ENCODE measurements around the gene RAB5B.

RAB5B gene

DNA sequence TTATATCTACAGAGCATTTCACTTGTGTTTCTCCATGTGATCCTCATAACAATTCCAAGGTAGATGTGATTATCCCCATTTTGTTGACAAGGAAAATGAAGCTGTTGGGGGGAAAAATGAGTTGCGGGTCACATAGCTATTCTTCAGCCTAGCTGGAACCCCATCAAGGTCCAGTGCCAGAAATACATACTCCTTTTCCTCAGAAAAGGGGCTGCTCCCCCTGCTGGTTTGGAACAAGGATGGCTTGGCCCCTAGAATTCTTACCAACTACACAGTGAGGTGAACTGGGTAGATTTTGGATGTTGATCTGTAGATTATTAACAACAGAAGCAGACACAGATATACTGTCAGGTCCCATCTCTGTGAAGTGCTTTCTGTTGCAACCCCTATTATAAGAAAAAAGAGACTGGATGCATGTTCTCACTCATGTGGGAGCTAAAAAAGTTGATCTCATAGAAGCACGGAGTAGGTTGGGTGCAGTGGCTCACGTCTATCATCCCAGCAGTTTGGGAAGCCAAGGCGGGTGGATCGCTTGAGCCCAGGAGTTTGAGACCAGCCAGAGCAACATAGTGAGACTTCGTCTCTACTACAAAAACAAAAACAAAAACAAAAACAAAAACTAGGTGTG, 55.9 kb downstream of the RAB5B start:
- ChIA-PET CTCF (interaction anchor here (0.6 to 3.9 kb wide), 28 partner anchors 10 to 300 kb away, joined by 3 to 33 read pairs (median 4); partner anchors contain the start of genes CD63, DGKA, DNAJC14 and SUOX), POLR2A (interaction anchor here (0.6 kb wide), 1 partner anchor 25 kb away, joined by 5 read pairs; no protein-coding TSS in a partner anchor)
- TF ChIP-seq, protein P1, sequence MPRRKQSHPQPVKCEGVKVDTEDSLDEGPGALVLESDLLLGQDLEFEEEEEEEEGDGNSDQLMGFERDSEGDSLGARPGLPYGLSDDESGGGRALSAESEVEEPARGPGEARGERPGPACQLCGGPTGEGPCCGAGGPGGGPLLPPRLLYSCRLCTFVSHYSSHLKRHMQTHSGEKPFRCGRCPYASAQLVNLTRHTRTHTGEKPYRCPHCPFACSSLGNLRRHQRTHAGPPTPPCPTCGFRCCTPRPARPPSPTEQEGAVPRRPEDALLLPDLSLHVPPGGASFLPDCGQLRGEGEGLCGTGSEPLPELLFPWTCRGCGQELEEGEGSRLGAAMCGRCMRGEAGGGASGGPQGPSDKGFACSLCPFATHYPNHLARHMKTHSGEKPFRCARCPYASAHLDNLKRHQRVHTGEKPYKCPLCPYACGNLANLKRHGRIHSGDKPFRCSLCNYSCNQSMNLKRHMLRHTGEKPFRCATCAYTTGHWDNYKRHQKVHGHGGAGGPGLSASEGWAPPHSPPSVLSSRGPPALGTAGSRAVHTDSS (tag by site-specific recombination; IDR thresholded peaks at IDR 0.05): no peak
- no peak for TF ChIP-seq ZNF132 (tag by site-specific recombination; IDR thresholded peaks at IDR 0.05; ENCODE audit: borderline replicate concordance)
- TF ChIP-seq, protein P2, sequence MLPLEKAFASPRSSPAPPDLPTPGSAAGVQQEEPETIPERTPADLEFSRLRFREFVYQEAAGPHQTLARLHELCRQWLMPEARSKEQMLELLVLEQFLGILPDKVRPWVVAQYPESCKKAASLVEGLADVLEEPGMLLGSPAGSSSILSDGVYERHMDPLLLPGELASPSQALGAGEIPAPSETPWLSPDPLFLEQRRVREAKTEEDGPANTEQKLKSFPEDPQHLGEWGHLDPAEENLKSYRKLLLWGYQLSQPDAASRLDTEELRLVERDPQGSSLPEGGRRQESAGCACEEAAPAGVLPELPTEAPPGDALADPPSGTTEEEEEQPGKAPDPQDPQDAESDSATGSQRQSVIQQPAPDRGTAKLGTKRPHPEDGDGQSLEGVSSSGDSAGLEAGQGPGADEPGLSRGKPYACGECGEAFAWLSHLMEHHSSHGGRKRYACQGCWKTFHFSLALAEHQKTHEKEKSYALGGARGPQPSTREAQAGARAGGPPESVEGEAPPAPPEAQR (tag by site-specific recombination; IDR thresholded peaks at IDR 0.05): no peak
- TF ChIP-seq ZNF791 (tag by site-specific recombination; IDR thresholded peaks at IDR 0.05): no peak
- no peak for TF ChIP-seq ZNF157 (tag by site-specific recombination; IDR thresholded peaks at IDR 0.05)
- TF ChIP-seq ZNF658 (tag by site-specific recombination; IDR thresholded peaks at IDR 0.05): no peak
- TF ChIP-seq ZNF140 (tag by site-specific recombination; IDR thresholded peaks at IDR 0.05): no peak
- peak; percentile 31 for TF ChIP-seq ZNF654 (tag by site-specific recombination; IDR thresholded peaks at IDR 0.05; ENCODE audit: low read depth)
- no peak for TF ChIP-seq ZNF76 (tag by site-specific recombination; IDR thresholded peaks at IDR 0.05; ENCODE audit: borderline replicate concordance, low read depth)
- Histone ChIP-seq H3K9me3 (ENCODE audit: control insufficient read depth, insufficient read depth, low read depth, low read length) (no peaks in the 10 kb centered on the region), H3K4me3 (ENCODE audit: low read depth, low read length) (no peak overlapping the region), H3K27ac (ENCODE audit: extremely low read depth, low read depth, low read length) (no peak overlapping the region), H3K36me3 (ENCODE audit: control insufficient read depth in 2 of 2, insufficient read depth in 1 of 2, low read length in 2 of 2) (peaks cover 0 to 36% of the 10 kb centered on the region in 2 experiments; a peak in 2 of 3 replicates), H3K4me1 (ENCODE audit: control insufficient read depth, insufficient read depth, low read length) (no peaks in the 10 kb centered on the region)

DNA sequence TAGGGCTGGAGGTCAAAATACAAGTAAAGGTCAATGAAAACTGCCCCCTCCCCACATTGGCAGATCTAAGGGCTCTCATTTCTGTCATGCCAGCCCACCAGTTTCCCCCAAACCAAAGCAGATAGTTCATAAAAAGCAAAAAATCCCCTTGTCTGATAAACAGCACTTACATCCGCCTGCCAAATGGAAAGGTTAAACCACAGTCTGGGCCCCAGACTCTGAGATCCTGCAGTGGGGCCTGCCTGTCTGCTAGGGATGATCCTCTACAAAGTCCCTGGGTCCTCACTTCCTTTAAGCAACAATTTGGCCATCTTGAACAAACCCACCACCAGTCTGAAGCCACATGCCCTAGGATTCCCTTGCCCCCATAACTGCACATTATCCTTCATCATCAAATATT, 58.1 kb downstream of the RAB5B start:
- ChIA-PET CTCF (interaction anchor here (1.2 kb wide), 1 partner anchor 35 kb away, joined by 3 read pairs; the partner anchor contains the start of gene SUOX), POLR2A (interaction anchor here (0.5 kb wide), 1 partner anchor 25 kb away, joined by 4 read pairs; no protein-coding TSS in a partner anchor)
- TF ChIP-seq BCL11A (tag by site-specific recombination; IDR thresholded peaks at IDR 0.05; ENCODE audit: low read depth) (no peak), ZNF529 (tag by site-specific recombination; IDR thresholded peaks at IDR 0.05; ENCODE audit: insufficient replicate concordance) (no peak), ZNF624 (tag by site-specific recombination; IDR thresholded peaks at IDR 0.05) (no peak), ZNF654 (tag by site-specific recombination; IDR thresholded peaks at IDR 0.05; ENCODE audit: low read depth) (no peak), OSR2 (tag by site-specific recombination; IDR thresholded peaks at IDR 0.05) (no peak), ZNF677 (tag by site-specific recombination; IDR thresholded peaks at IDR 0.05) (no peak), YY1 (tag by site-specific recombination; IDR thresholded peaks at IDR 0.05) (no peak), ZNF623 (tag by site-specific recombination; IDR thresholded peaks at IDR 0.05) (no peak), ZEB2 (tag by site-specific recombination; IDR thresholded peaks at IDR 0.05) (no peak), ZNF335 (tag by site-specific recombination; conservative IDR thresholded peaks at IDR 0.05) (no peak)
- TF ChIP-seq, protein P3, sequence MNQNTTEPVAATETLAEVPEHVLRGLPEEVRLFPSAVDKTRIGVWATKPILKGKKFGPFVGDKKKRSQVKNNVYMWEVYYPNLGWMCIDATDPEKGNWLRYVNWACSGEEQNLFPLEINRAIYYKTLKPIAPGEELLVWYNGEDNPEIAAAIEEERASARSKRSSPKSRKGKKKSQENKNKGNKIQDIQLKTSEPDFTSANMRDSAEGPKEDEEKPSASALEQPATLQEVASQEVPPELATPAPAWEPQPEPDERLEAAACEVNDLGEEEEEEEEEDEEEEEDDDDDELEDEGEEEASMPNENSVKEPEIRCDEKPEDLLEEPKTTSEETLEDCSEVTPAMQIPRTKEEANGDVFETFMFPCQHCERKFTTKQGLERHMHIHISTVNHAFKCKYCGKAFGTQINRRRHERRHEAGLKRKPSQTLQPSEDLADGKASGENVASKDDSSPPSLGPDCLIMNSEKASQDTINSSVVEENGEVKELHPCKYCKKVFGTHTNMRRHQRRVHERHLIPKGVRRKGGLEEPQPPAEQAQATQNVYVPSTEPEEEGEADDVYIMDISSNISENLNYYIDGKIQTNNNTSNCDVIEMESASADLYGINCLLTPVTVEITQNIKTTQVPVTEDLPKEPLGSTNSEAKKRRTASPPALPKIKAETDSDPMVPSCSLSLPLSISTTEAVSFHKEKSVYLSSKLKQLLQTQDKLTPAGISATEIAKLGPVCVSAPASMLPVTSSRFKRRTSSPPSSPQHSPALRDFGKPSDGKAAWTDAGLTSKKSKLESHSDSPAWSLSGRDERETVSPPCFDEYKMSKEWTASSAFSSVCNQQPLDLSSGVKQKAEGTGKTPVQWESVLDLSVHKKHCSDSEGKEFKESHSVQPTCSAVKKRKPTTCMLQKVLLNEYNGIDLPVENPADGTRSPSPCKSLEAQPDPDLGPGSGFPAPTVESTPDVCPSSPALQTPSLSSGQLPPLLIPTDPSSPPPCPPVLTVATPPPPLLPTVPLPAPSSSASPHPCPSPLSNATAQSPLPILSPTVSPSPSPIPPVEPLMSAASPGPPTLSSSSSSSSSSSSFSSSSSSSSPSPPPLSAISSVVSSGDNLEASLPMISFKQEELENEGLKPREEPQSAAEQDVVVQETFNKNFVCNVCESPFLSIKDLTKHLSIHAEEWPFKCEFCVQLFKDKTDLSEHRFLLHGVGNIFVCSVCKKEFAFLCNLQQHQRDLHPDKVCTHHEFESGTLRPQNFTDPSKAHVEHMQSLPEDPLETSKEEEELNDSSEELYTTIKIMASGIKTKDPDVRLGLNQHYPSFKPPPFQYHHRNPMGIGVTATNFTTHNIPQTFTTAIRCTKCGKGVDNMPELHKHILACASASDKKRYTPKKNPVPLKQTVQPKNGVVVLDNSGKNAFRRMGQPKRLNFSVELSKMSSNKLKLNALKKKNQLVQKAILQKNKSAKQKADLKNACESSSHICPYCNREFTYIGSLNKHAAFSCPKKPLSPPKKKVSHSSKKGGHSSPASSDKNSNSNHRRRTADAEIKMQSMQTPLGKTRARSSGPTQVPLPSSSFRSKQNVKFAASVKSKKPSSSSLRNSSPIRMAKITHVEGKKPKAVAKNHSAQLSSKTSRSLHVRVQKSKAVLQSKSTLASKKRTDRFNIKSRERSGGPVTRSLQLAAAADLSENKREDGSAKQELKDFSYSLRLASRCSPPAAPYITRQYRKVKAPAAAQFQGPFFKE (tag by site-specific recombination; IDR thresholded peaks at IDR 0.05; ENCODE audit: borderline replicate concordance): no peak
- TF ChIP-seq, protein P4, sequence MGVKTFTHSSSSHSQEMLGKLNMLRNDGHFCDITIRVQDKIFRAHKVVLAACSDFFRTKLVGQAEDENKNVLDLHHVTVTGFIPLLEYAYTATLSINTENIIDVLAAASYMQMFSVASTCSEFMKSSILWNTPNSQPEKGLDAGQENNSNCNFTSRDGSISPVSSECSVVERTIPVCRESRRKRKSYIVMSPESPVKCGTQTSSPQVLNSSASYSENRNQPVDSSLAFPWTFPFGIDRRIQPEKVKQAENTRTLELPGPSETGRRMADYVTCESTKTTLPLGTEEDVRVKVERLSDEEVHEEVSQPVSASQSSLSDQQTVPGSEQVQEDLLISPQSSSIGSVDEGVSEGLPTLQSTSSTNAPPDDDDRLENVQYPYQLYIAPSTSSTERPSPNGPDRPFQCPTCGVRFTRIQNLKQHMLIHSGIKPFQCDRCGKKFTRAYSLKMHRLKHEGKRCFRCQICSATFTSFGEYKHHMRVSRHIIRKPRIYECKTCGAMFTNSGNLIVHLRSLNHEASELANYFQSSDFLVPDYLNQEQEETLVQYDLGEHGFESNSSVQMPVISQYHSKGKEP (tag by site-specific recombination; IDR thresholded peaks at IDR 0.05): no peak
- TF ChIP-seq, protein P2 (tag by site-specific recombination; IDR thresholded peaks at IDR 0.05): no peak
- Histone ChIP-seq H3K4me1 (ENCODE audit: control insufficient read depth, insufficient read depth, low read length) (no peaks in the 10 kb centered on the region), H3K36me3 (ENCODE audit: control insufficient read depth in 2 of 2, insufficient read depth in 1 of 2, low read length in 2 of 2) (peaks cover 0 to 38% of the 10 kb centered on the region in 2 experiments; a peak in 2 of 3 replicates), H3K9me3 (ENCODE audit: control insufficient read depth, insufficient read depth, low read depth, low read length) (no peaks in the 10 kb centered on the region), H3K27ac (ENCODE audit: extremely low read depth, low read depth, low read length) (no peak overlapping the region), H3K4me3 (ENCODE audit: low read depth, low read length) (no peak overlapping the region)
